ENCODE data around the gene BANP.
"Not testable (repeated sequence)": the region's sequence is repeated elsewhere in the genome, so short reads cannot be mapped to it uniquely, and the experiment has no call there.

- TF ChIP-seq, protein P1, sequence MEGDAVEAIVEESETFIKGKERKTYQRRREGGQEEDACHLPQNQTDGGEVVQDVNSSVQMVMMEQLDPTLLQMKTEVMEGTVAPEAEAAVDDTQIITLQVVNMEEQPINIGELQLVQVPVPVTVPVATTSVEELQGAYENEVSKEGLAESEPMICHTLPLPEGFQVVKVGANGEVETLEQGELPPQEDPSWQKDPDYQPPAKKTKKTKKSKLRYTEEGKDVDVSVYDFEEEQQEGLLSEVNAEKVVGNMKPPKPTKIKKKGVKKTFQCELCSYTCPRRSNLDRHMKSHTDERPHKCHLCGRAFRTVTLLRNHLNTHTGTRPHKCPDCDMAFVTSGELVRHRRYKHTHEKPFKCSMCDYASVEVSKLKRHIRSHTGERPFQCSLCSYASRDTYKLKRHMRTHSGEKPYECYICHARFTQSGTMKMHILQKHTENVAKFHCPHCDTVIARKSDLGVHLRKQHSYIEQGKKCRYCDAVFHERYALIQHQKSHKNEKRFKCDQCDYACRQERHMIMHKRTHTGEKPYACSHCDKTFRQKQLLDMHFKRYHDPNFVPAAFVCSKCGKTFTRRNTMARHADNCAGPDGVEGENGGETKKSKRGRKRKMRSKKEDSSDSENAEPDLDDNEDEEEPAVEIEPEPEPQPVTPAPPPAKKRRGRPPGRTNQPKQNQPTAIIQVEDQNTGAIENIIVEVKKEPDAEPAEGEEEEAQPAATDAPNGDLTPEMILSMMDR (IDR thresholded peaks at IDR 0.05), result not testable (repeated sequence)
- not testable (repeated sequence) for TF ChIP-seq POLR2A (IDR thresholded peaks at IDR 0.05)
Measured at GRCh38 chr16:87936016-87936374, 15.2 kb upstream of the BANP start.

All from heart left ventricle (tissue), 13 donors.